GM12878 (cell line): Measurements from ENCODE around the gene BTBD8. TPM values are rescaled to one million over a fixed set of nuclear protein-coding genes. Genes with fewer than 3 reads are reported as not detected.

ENCODE experiments used
- ATAC-seq: fragments of 200-7000 bp; cut with Tn5 transposase; 3 replicates; pipeline ENCODE4 v1.9.1; 2020; ENCODE audit warnings: mild to moderate bottlenecking, moderate library complexity
- BruUV-seq: library from RNA; stranded (reverse); fragments of 400-500 nt; replicated peaks from 2 replicates; lab custom pipeline; 2021; lab: Mats Ljungman, UMichigan
- CTCF ChIA-PET: fragments of 300-600 bp; sonication (Branson Sonifier 250); formaldehyde crosslinking; extraction: SDS; loops from one replicate; lab custom pipeline; 2021; ENCODE audit warnings: inconsistent platforms; lab: Yijun Ruan, JAX
- POLR2A ChIA-PET: fragments of 350-600 bp; formaldehyde crosslinking; extraction: SDS; loops from one replicate; lab custom pipeline; 2021; ENCODE audit warnings: inconsistent platforms; lab: Charles Lee
- RAD21 ChIA-PET: fragments of 300-600 bp; sonication (Branson Sonifier 250); formaldehyde crosslinking; loops from one replicate; lab custom pipeline; 2023; ENCODE audit warnings: antibody characterized with exemption; ENCODE audit not compliant: unreplicated experiment; lab: Charles Lee
- SMC1A ChIA-PET: fragments of 300-600 bp; sonication (Branson Sonifier 250); formaldehyde crosslinking; loops from one replicate; lab custom pipeline; 2023; ENCODE audit not compliant: unreplicated experiment, uncharacterized antibody; lab: Charles Lee
- DNase-seq: peaks from one replicate; pipeline ENCODE4 v3.0.0-alpha.2; 2011; ENCODE audit warnings: low read depth, low spot score
- FAIRE-seq: peaks from 3 replicates; lab custom pipeline; 2011; peaks lifted over from hg19 to GRCh38; lab: Jason Lieb, UNC
- H2AFZ ChIP-seq: 2 replicates; pipeline ENCODE4 v1.6.0; 2011; ENCODE audit warnings: low read depth, low read length, control low read depth; ENCODE audit not compliant: control insufficient read depth
- H3K27ac ChIP-seq: 2 replicates; pipeline ENCODE4 v1.5.1; 2011; ENCODE audit warnings: control low read depth; ENCODE audit not compliant: control insufficient read depth, insufficient read depth
- H3K27me3 ChIP-seq, 2 experiments: replicated peaks in 1 of 2; 2 replicates each; pipeline versions ENCODE4 v1.6.0 to v1.6.1; 2011; ENCODE audit warnings: low read length in 1 of 2; ENCODE audit not compliant: control insufficient read depth in 2 of 2, insufficient read depth in 2 of 2
- H3K36me3 ChIP-seq, 2 experiments: 2 replicates each; pipeline ENCODE4 v1.5.1; 2011; ENCODE audit warnings: low read length in 1 of 2; ENCODE audit not compliant: control insufficient read depth in 2 of 2, insufficient read depth in 2 of 2
- H3K4me1 ChIP-seq: 2 replicates; pipeline ENCODE4 v1.6.1; 2011; ENCODE audit warnings: mild to moderate bottlenecking, low read length, moderate library complexity, mixed read lengths; ENCODE audit not compliant: control insufficient read depth, insufficient read depth
- H3K4me2 ChIP-seq: 2 replicates; pipeline ENCODE4 v1.6.0; 2011; ENCODE audit warnings: control low read depth; ENCODE audit not compliant: control insufficient read depth, insufficient read depth
- H3K4me3 ChIP-seq: fragments of 200-600 bp; sonication (generic); 2 replicates; pipeline ENCODE4 v1.5.1; 2016
- H3K79me2 ChIP-seq: 2 replicates; pipeline ENCODE4 v1.6.0; 2011; ENCODE audit warnings: low read length; ENCODE audit not compliant: control insufficient read depth, insufficient read depth
- H3K9ac ChIP-seq: 2 replicates; pipeline ENCODE4 v1.8.0; 2011; ENCODE audit warnings: low read length, control low read depth, mixed read lengths; ENCODE audit not compliant: control insufficient read depth, insufficient read depth
- H3K9me3 ChIP-seq: replicated peaks from 3 replicates; pipeline ENCODE4 v1.5.1; 2011; ENCODE audit warnings: mild to moderate bottlenecking, low read length; ENCODE audit not compliant: control insufficient read depth, insufficient read depth
- H4K20me1 ChIP-seq: 2 replicates; pipeline ENCODE4 v1.6.0; 2011; ENCODE audit not compliant: control insufficient read depth, insufficient read depth
- BCL3 ChIP-seq: IDR thresholded peaks from 2 replicates; pipeline ENCODE4 v1.6.1; 2011; ENCODE audit warnings: borderline replicate concordance, low read depth, mild to moderate bottlenecking, moderate library complexity, low read length; ENCODE audit not compliant: insufficient read depth, poor library complexity, severe bottlenecking
- E2F8 ChIP-seq: fragments of 450-650 bp; IDR thresholded peaks from 2 replicates; pipeline ENCODE4 v1.6.1; 2018; ENCODE audit warnings: mild to moderate bottlenecking, low read depth, moderate library complexity; ENCODE audit not compliant: partially characterized antibody
- HDGF ChIP-seq: fragments of 450-650 bp; IDR thresholded peaks from 2 replicates; pipeline ENCODE4 v1.6.1; 2016; ENCODE audit warnings: antibody characterized with exemption
- IRF3 ChIP-seq: fragments of 450-650 bp; IDR thresholded peaks from 2 replicates; pipeline ENCODE4 v1.6.1; 2014; ENCODE audit warnings: mild to moderate bottlenecking
- JUND ChIP-seq: IDR thresholded peaks from 2 replicates; pipeline ENCODE4 v1.6.1; 2012; ENCODE audit warnings: low read depth, mild to moderate bottlenecking, low read length, improper control_type of control experiment, moderate library complexity
- KDM1A ChIP-seq: fragments of 200-600 bp; sonication (generic); IDR thresholded peaks from 2 replicates; pipeline ENCODE4 v1.6.1; 2016; ENCODE audit warnings: borderline replicate concordance
- NFYA ChIP-seq: IDR thresholded peaks from 2 replicates; pipeline ENCODE4 v1.6.1; 2011; ENCODE audit warnings: low read depth, mild to moderate bottlenecking, low read length, improper control_type of control experiment, borderline replicate concordance
- NR2C2 ChIP-seq: IDR thresholded peaks from 2 replicates; pipeline ENCODE4 v1.6.1; 2011; ENCODE audit warnings: borderline replicate concordance, low read depth; ENCODE audit not compliant: control insufficient read depth, insufficient read length
- RAD51 ChIP-seq: fragments of 450-650 bp; IDR thresholded peaks from 2 replicates; pipeline ENCODE4 v1.6.1; 2016; ENCODE audit warnings: moderate library complexity, mild to moderate bottlenecking, inconsistent platforms
- RELA ChIP-seq: fragments of 450-650 bp; IDR thresholded peaks from 2 replicates; pipeline ENCODE4 v1.8.0; 2014; ENCODE audit warnings: borderline replicate concordance; ENCODE audit not compliant: partially characterized antibody
- SIN3A ChIP-seq: IDR thresholded peaks from 2 replicates; pipeline ENCODE4 v1.6.1; 2012; ENCODE audit warnings: low read depth, low read length, improper control_type of control experiment
- TARDBP ChIP-seq: IDR thresholded peaks from 2 replicates; pipeline ENCODE4 v1.6.1; 2016; ENCODE audit warnings: borderline replicate concordance
- ZBED1 ChIP-seq: IDR thresholded peaks from 2 replicates; pipeline ENCODE4 v1.6.1; 2016; ENCODE audit warnings: borderline replicate concordance
- in situ Hi-C: fragments of 300-500 bp; cut with MboI; formaldehyde crosslinking; loops from 9 replicates; pipeline ENCODE4 v1.14.3; 2018; ENCODE audit warnings: mixed read lengths
- intact Hi-C: fragments of 100-400 bp; cut with micrococcal nuclease; formaldehyde crosslinking; loops from one replicate; pipeline ENCODE4 v1.14.2; 2022; ENCODE audit not compliant: unreplicated experiment
- polyA plus RNA-seq, 11 experiments: library from polyadenylated mRNA; depleted of rRNA in 4 of 11; unstranded in 6 of 11; stranded (reverse) in 5 of 11; fragments of >200 nt; fragmentation: Nextera tagmentation in 4 of 11; fragmentation: Illumina TruSeq in 1 of 11; extraction: Ambion mirVana in 4 of 11; extraction: Trizol in 1 of 11; gene quantifications; 1 replicate in 1 of 11; 2 replicates in 10 of 11; pipeline versions ENCODE4 v1.2.1 to v1.2.3, GENCODE V29; 2011 to 2016; ENCODE audit warnings: inconsistent platforms in 2 of 11, missing spikeins in 2 of 11, low read depth in 1 of 11
- total RNA-seq, 4 experiments: library from RNA; depleted of rRNA in 3 of 4; stranded (reverse); fragments of >200 nt in 3 of 4; fragmentation: Illumina TruSeq in 1 of 4; extraction: Trizol in 1 of 4; gene quantifications; 2 replicates each; pipeline versions ENCODE4 v1.2.1 to v1.2.3, GENCODE V29; 2013 to 2021
- TF ChIP-seq, protein P1 (sequence below), 3 experiments: IDR thresholded peaks in 2 of 3; conservative IDR thresholded peaks in 1 of 3; 2 replicates each; pipeline ENCODE4 v1.5.1; 2011; ENCODE audit warnings: low read depth in 3 of 3, low read length in 3 of 3, mild to moderate bottlenecking in 3 of 3, control low read depth in 2 of 3, moderate library complexity in 2 of 3, inconsistent platforms in 1 of 3, mixed read lengths in 1 of 3; ENCODE audit not compliant: control insufficient read depth in 2 of 3, insufficient read depth in 1 of 3; ENCODE audit errors: extremely low read depth in 1 of 3

BTBD8 gene
- total and polyA plus RNA-seq, 10 of the 15 experiments (the other 5 are each of a cell fraction or from before 2014, with no cell fraction given): 0.07 to 0.32 (median 0.19) TPM; not detected in 1

DNA sequence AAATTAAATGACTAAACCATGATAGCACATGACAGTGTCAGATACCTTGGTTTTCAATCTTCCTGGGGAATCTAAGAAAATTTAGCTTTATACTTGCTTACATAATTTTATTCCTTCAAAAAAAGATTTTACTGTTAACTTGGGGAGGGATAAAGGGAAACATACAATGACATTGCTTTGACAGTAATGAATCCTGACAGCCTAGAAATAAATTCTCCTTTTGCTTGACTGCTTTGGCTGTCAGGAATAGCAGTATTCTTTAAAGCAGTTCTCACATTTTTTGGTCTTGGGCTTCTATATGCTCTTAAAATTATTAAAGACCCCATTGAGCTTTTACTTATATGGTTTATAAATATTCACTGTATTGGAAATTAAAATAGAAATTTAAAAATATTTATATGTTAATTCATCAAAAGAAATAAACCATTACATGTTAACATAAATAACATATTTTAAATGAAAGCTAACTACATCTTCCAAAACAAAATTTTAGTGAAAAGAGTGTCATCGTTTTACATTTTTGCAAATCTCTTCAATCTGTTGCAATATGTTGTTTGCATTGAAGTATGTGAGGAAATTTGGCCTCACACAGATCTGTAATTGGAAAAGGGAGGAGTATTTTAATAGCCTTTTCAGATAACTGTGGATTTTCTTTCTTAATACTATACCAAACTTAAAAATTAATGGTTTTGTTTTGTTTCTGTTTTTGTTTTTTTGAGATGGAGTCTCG is 34.2 kb upstream of the BTBD8 start (continued):
- TF ChIP-seq E2F8: no peak
- no peak for TF ChIP-seq KDM1A
- no peak for TF ChIP-seq RAD51
- TF ChIP-seq, all 136 proteins: peak for 0

- Histone ChIP-seq H3K4me2 (no peak overlapping the region), H3K79me2 (no peaks in the 10 kb centered on the region), H3K4me3 (no peak overlapping the region), H2AFZ (no peak overlapping the region), H3K9ac (no peak overlapping the region), H3K9me3 (no peaks in the 10 kb centered on the region), H4K20me1 (no peaks in the 10 kb centered on the region), H3K27ac (no peak overlapping the region), H3K27me3 (no peaks in the 10 kb centered on the region), H3K4me1 (no peaks in the 10 kb centered on the region), H3K36me3 (no peaks in the 10 kb centered on the region)
- ChIA-PET RAD21 (no interaction called here), SMC1A (no interaction called here), POLR2A (no interaction called here), CTCF (interaction anchor here (0.9 kb wide), 1 partner anchor 19 kb away, joined by 3 read pairs; no protein-coding TSS in a partner anchor)
- DNase-seq: no peak
- FAIRE-seq: no peak
- no TSS peak for BruUV-seq
- intact Hi-C loops: no loop called here
- no peak for TF ChIP-seq NR2C2
- TF ChIP-seq BCL3: no peak
- no peak for TF ChIP-seq TARDBP
- no peak for TF ChIP-seq JUND
- TF ChIP-seq, protein P1, sequence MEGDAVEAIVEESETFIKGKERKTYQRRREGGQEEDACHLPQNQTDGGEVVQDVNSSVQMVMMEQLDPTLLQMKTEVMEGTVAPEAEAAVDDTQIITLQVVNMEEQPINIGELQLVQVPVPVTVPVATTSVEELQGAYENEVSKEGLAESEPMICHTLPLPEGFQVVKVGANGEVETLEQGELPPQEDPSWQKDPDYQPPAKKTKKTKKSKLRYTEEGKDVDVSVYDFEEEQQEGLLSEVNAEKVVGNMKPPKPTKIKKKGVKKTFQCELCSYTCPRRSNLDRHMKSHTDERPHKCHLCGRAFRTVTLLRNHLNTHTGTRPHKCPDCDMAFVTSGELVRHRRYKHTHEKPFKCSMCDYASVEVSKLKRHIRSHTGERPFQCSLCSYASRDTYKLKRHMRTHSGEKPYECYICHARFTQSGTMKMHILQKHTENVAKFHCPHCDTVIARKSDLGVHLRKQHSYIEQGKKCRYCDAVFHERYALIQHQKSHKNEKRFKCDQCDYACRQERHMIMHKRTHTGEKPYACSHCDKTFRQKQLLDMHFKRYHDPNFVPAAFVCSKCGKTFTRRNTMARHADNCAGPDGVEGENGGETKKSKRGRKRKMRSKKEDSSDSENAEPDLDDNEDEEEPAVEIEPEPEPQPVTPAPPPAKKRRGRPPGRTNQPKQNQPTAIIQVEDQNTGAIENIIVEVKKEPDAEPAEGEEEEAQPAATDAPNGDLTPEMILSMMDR (IDR thresholded peaks at IDR 0.05 in 2 of 3, conservative IDR thresholded peaks at IDR 0.05 in 1 of 3; ENCODE audit: control insufficient read depth in 2 of 3, extremely low read depth in 1 of 3, insufficient read depth in 1 of 3, low read depth in 3 of 3, low read length in 3 of 3): no peak
- TF ChIP-seq SIN3A: no peak
- no peak for TF ChIP-seq IRF3
- TF ChIP-seq RELA: no peak
- TF ChIP-seq NFYA: no peak
- no peak for TF ChIP-seq HDGF
- TF ChIP-seq ZBED1: no peak
- in situ Hi-C loops: no loop called here
- no peak for ATAC-seq
These were observed 28.2 kb upstream of the BTBD8 start for GRCh38 chr1:92051948-92052347.
